Measurements from ENCODE around the gene BBS1.
"Not testable (repeated sequence)": the region's sequence is repeated elsewhere in the genome, so short reads cannot be mapped to it uniquely, and the experiment has no call there.

Gene BBS1

GRCh38 chr11:66582565-66583147, 72.2 kb downstream of the BBS1 start:
- DNase-seq = not testable (repeated sequence)

All from stimulated activated CD4-positive, alpha-beta T cell treated with anti-CD3 and anti-CD28 coated beads, Interleukin-1b, Interleukin-23, amount 100 ng/mL, for 48 hours (primary cell).